Activated T-cell treated with anti-CD3 and anti-CD28 coated beads, Interleukin-2, amount 50 U/mL, for 4 hours (primary cell): ENCODE results near the gene NCAM1. TPM values are rescaled to one million over a fixed set of nuclear protein-coding genes. Genes with fewer than 3 reads are reported as not detected.
A peak's percentile ranks its signal among the peaks of the same experiment; 100 is the strongest.

Source experiments
- ATAC-seq, 2 donors: fragments of 200-7000 bp; cut with Tn5 transposase; one replicate each; pipeline ENCODE4 v1.10.0; 2021
- DNase-seq: peaks from one replicate; pipeline ENCODE4 v3.0.0-alpha.2; 2020
- H3K27me3 Mint-ChIP-seq: one replicate; pipeline ENCODE4 v1.8.0; 2021; ENCODE audit warnings: low read depth, mixed read lengths
- H3K36me3 Mint-ChIP-seq: one replicate; pipeline ENCODE4 v1.8.0; 2022; ENCODE audit warnings: mixed read lengths; ENCODE audit not compliant: insufficient read depth
- H3K4me1 Mint-ChIP-seq: one replicate; pipeline ENCODE4 v1.8.0; 2021; ENCODE audit warnings: low read depth, mixed read lengths
- H3K4me3 Mint-ChIP-seq: one replicate; pipeline ENCODE4 v1.8.0; 2021; ENCODE audit warnings: mild to moderate bottlenecking, moderate library complexity, mixed read lengths
- H3K9me3 Mint-ChIP-seq: one replicate; pipeline ENCODE4 v1.8.0; 2021; ENCODE audit warnings: mixed read lengths
- total RNA-seq, 3 donors: library from RNA; stranded (reverse); gene quantifications; one replicate each; pipeline ENCODE4 v1.2.1, GENCODE V29; 2021

NCAM1 gene
- total RNA-seq, 3 donors from 2014 or later, result 0.34 to 0.73 (median 0.57) TPM

GRCh38 chr11:113275602-113276001, 314.4 kb downstream of the NCAM1 start:
- H3K9me3 Mint-ChIP-seq, result no peaks in the 10 kb centered on the region
- ATAC-seq, result no peak
- H3K36me3 Mint-ChIP-seq, result no peaks in the 10 kb centered on the region
- DNase-seq, result no peak
- no peaks in the 10 kb centered on the region for H3K4me1 Mint-ChIP-seq
- no peaks in the 10 kb centered on the region for H3K27me3 Mint-ChIP-seq
- H3K4me3 Mint-ChIP-seq, result no peak overlapping the region

GRCh38 chr11:113276466-113276865, 315.2 kb downstream of the NCAM1 start:
- Mint-ChIP-seq H3K36me3 (no peaks in the 10 kb centered on the region), H3K27me3 (no peaks in the 10 kb centered on the region), H3K9me3 (no peaks in the 10 kb centered on the region), H3K4me1 (no peaks in the 10 kb centered on the region), H3K4me3 (no peak overlapping the region)
- DNase-seq (no peak), ATAC-seq (no peak)

- no peaks in the 10 kb centered on the region for H3K9me3 Mint-ChIP-seq
- no peak for DNase-seq
- no peaks in the 10 kb centered on the region for H3K27me3 Mint-ChIP-seq
- H3K36me3 Mint-ChIP-seq, result no peaks in the 10 kb centered on the region
- H3K4me1 Mint-ChIP-seq, result no peaks in the 10 kb centered on the region
- no peak overlapping the region for H3K4me3 Mint-ChIP-seq
- no peak for ATAC-seq
Measured at GRCh38 chr11:113277907-113278306, 316.7 kb downstream of the NCAM1 start.

- Mint-ChIP-seq H3K4me3 (no peak overlapping the region), H3K4me1 (no peaks in the 10 kb centered on the region), H3K9me3 (no peaks in the 10 kb centered on the region), H3K27me3 (no peaks in the 10 kb centered on the region), H3K36me3 (no peaks in the 10 kb centered on the region)
- ATAC-seq (no peak), DNase-seq (no peak)
Measured at GRCh38 chr11:113278481-113278880, 317.3 kb downstream of the NCAM1 start.

- no peaks in the 10 kb centered on the region for H3K9me3 Mint-ChIP-seq
- no peaks in the 10 kb centered on the region for H3K27me3 Mint-ChIP-seq
- no peaks in the 10 kb centered on the region for H3K36me3 Mint-ChIP-seq
- H3K4me1 Mint-ChIP-seq, result no peaks in the 10 kb centered on the region
- no peak overlapping the region for H3K4me3 Mint-ChIP-seq
- ATAC-seq (no peak), DNase-seq (no peak)
Measured at GRCh38 chr11:113278925-113279324, 317.7 kb downstream of the NCAM1 start.

GRCh38 chr11:113279591-113279990, 318.4 kb downstream of the NCAM1 start:
- no peak for ATAC-seq
- no peaks in the 10 kb centered on the region for H3K9me3 Mint-ChIP-seq
- no peak overlapping the region for H3K4me3 Mint-ChIP-seq
- DNase-seq, result no peak
- H3K36me3 Mint-ChIP-seq, result no peaks in the 10 kb centered on the region
- no peaks in the 10 kb centered on the region for H3K4me1 Mint-ChIP-seq
- no peaks in the 10 kb centered on the region for H3K27me3 Mint-ChIP-seq

GRCh38 chr11:113281052-113281725, 320.0 kb downstream of the NCAM1 start:
- no peak for ATAC-seq
- Mint-ChIP-seq H3K4me3 (no peak overlapping the region), H3K4me1 (no peaks in the 10 kb centered on the region)

GRCh38 chr11:113282898-113283437, 321.7 kb downstream of the NCAM1 start:
- H3K36me3 Mint-ChIP-seq, result no peaks in the 10 kb centered on the region
- ATAC-seq, result no peak
- DNase-seq, result no peak
- H3K9me3 Mint-ChIP-seq, result no peaks in the 10 kb centered on the region
- no peak overlapping the region for H3K4me3 Mint-ChIP-seq
- H3K27me3 Mint-ChIP-seq, result no peaks in the 10 kb centered on the region
- no peaks in the 10 kb centered on the region for H3K4me1 Mint-ChIP-seq

More at GRCh38 chr11:113281052-113281725, 320.0 kb downstream of the NCAM1 start:
- no peaks in the 10 kb centered on the region for H3K36me3 Mint-ChIP-seq
- DNase-seq, result no peak
- no peaks in the 10 kb centered on the region for H3K27me3 Mint-ChIP-seq
- H3K9me3 Mint-ChIP-seq, result no peaks in the 10 kb centered on the region

- Mint-ChIP-seq H3K9me3 (no peaks in the 10 kb centered on the region), H3K4me1 (no peaks in the 10 kb centered on the region), H3K4me3 (no peak overlapping the region), H3K36me3 (no peaks in the 10 kb centered on the region), H3K27me3 (no peaks in the 10 kb centered on the region)
- no peak for ATAC-seq
- no peak for DNase-seq
Measured at GRCh38 chr11:113283881-113284280, 322.7 kb downstream of the NCAM1 start.

- H3K4me1 Mint-ChIP-seq, result no peaks in the 10 kb centered on the region
- no peak for DNase-seq
- H3K9me3 Mint-ChIP-seq, result no peaks in the 10 kb centered on the region
- no peak for ATAC-seq
- no peak overlapping the region for H3K4me3 Mint-ChIP-seq
- no peaks in the 10 kb centered on the region for H3K27me3 Mint-ChIP-seq
- no peaks in the 10 kb centered on the region for H3K36me3 Mint-ChIP-seq
Measured at GRCh38 chr11:113286009-113286408, 324.8 kb downstream of the NCAM1 start.

- Mint-ChIP-seq H3K36me3 (no peaks in the 10 kb centered on the region), H3K4me1 (no peaks in the 10 kb centered on the region), H3K9me3 (no peaks in the 10 kb centered on the region), H3K4me3 (no peak overlapping the region), H3K27me3 (no peaks in the 10 kb centered on the region)
- ATAC-seq, result no peak
- no peak for DNase-seq
Measured at GRCh38 chr11:113286509-113287497, 325.6 kb downstream of the NCAM1 start.

- ATAC-seq (no peak), DNase-seq (no peak)
- Mint-ChIP-seq H3K36me3 (no peaks in the 10 kb centered on the region), H3K27me3 (no peaks in the 10 kb centered on the region), H3K9me3 (no peaks in the 10 kb centered on the region), H3K4me3 (no peak overlapping the region), H3K4me1 (no peaks in the 10 kb centered on the region)
Measured at GRCh38 chr11:113287801-113288200, 326.6 kb downstream of the NCAM1 start.

GRCh38 chr11:113288286-113288863, 327.2 kb downstream of the NCAM1 start:
- Mint-ChIP-seq H3K4me3 (no peak overlapping the region), H3K9me3 (no peaks in the 10 kb centered on the region), H3K4me1 (no peaks in the 10 kb centered on the region), H3K27me3 (no peaks in the 10 kb centered on the region), H3K36me3 (no peaks in the 10 kb centered on the region)
- no peak for ATAC-seq
- DNase-seq, result no peak

GRCh38 chr11:113289431-113290187, 328.4 kb downstream of the NCAM1 start:
- no peaks in the 10 kb centered on the region for H3K4me1 Mint-ChIP-seq
- H3K36me3 Mint-ChIP-seq, result no peaks in the 10 kb centered on the region
- DNase-seq (peak; percentile 46), ATAC-seq (peak; percentile 90 to 93)
- H3K27me3 Mint-ChIP-seq, result peaks cover 5% of the 10 kb centered on the region
- H3K9me3 Mint-ChIP-seq, result no peaks in the 10 kb centered on the region
- H3K4me3 Mint-ChIP-seq, result no peak overlapping the region
